Endodermal cell (in vitro differentiated cells): ENCODE results near the gene PPFIA4. TPM values are rescaled to one million over a fixed set of nuclear protein-coding genes. Genes with fewer than 3 reads are reported as not detected.

Experiments used
- DNase-seq: peaks from one replicate; pipeline ENCODE4 v3.0.0-alpha.2; 2017
- H3K27ac ChIP-seq: 2 replicates; pipeline ENCODE4 v1.5.1; 2013; ENCODE audit warnings: mild to moderate bottlenecking, low read depth, low read length, moderate library complexity
- H3K27me3 ChIP-seq: 2 replicates; pipeline ENCODE4 v1.6.1; 2013; ENCODE audit warnings: mild to moderate bottlenecking, low read length, moderate library complexity; ENCODE audit not compliant: insufficient read depth, control insufficient read depth, poor library complexity, severe bottlenecking
- H3K36me3 ChIP-seq: 2 replicates; pipeline ENCODE4 v1.7.0; 2013; ENCODE audit warnings: mild to moderate bottlenecking, low read length, moderate library complexity; ENCODE audit not compliant: control insufficient read depth, insufficient read depth
- H3K4me1 ChIP-seq: one replicate; pipeline ENCODE4 v1.7.0; 2013; ENCODE audit warnings: low read length; ENCODE audit not compliant: control insufficient read depth, insufficient read depth
- H3K4me3 ChIP-seq: 2 replicates; pipeline ENCODE4 v1.5.1; 2013; ENCODE audit warnings: mild to moderate bottlenecking, low read length, moderate library complexity
- H3K9ac ChIP-seq: 2 replicates; pipeline ENCODE4 v1.6.1; 2013; ENCODE audit warnings: mild to moderate bottlenecking, low read length, moderate library complexity; ENCODE audit not compliant: poor library complexity, severe bottlenecking; ENCODE audit errors: extremely low read depth
- H3K9me3 ChIP-seq: 2 replicates; pipeline ENCODE4 v1.6.1; 2013; ENCODE audit warnings: mild to moderate bottlenecking, low read length, moderate library complexity; ENCODE audit not compliant: control insufficient read depth
- H3K27ac Mint-ChIP-seq: 2 replicates; pipeline ENCODE4 v1.8.0; 2020; ENCODE audit warnings: mixed read lengths
- H3K27me3 Mint-ChIP-seq: 2 replicates; pipeline ENCODE4 v1.8.0; 2021; ENCODE audit warnings: mild to moderate bottlenecking, mixed read lengths; ENCODE audit not compliant: insufficient read depth
- H3K36me3 Mint-ChIP-seq: 2 replicates; pipeline ENCODE4 v1.8.0; 2020; ENCODE audit warnings: low read depth, mixed read lengths
- H3K4me1 Mint-ChIP-seq: 2 replicates; pipeline ENCODE4 v1.8.0; 2020; ENCODE audit warnings: mixed read lengths
- H3K4me3 Mint-ChIP-seq: 2 replicates; pipeline ENCODE4 v1.8.0; 2020; ENCODE audit warnings: mild to moderate bottlenecking, moderate library complexity, mixed read lengths
- H3K9me3 Mint-ChIP-seq: 2 replicates; pipeline ENCODE4 v1.8.0; 2020; ENCODE audit warnings: mild to moderate bottlenecking, mixed read lengths
- WGBS, 2 experiments: methylation state at CpG; one replicate each; pipeline versions ENCODE4 v1.1.5 to v1.1.7; 2013; ENCODE audit warnings: missing lambda C conversion rate in 2 of 2, mixed read lengths in 1 of 2; ENCODE audit not compliant: insufficient coverage in 1 of 2, insufficient read length in 1 of 2; 5-methylcytosine and 5-hydroxymethylcytosine counted together
- total RNA-seq, 2 donors: library from RNA; stranded (reverse); fragmentation: NEBNext Ultra II Directional in 1 of 2; extraction: Animal tissue kit (Norgen Biotek cat#: 25700) in 1 of 2; gene quantifications; 2 replicates in 1 of 2; 3 replicates in 1 of 2; pipeline ENCODE4 v1.2.1, GENCODE V29; 2021
- TF ChIP-seq, protein P1 (sequence below): fragments of 200-600 bp; sonication (generic); conservative IDR thresholded peaks from 2 replicates; pipeline ENCODE4 v1.5.0; 2021; ENCODE audit warnings: antibody characterized with exemption, mild to moderate bottlenecking

Gene PPFIA4
- total RNA-seq, 2 donors from 2014 or later, result 8.4 to 12.1 TPM

- no peaks in the 10 kb centered on the region for H3K36me3 Mint-ChIP-seq
- peaks cover 2% of the 10 kb centered on the region for H3K27me3 Mint-ChIP-seq
- Histone ChIP-seq H3K27me3 (no peaks in the 10 kb centered on the region), H3K4me3 (no peak overlapping the region), H3K36me3 (no peaks in the 10 kb centered on the region), H3K9me3 (no peaks in the 10 kb centered on the region), H3K9ac (no peak overlapping the region), H3K27ac (no peak overlapping the region), H3K4me1 (peaks cover 11% of the 10 kb centered on the region)
- WGBS, 2 experiments, result 50% methylated on average over 2 of the region's 2 CpGs; no CpG with 5 or more reads in 1 of the 2 experiments
- H3K9me3 Mint-ChIP-seq, result peaks cover 2% of the 10 kb centered on the region
- H3K4me3 Mint-ChIP-seq, result no peak overlapping the region
- no peak overlapping the region for H3K27ac Mint-ChIP-seq
- TF ChIP-seq, protein P1, sequence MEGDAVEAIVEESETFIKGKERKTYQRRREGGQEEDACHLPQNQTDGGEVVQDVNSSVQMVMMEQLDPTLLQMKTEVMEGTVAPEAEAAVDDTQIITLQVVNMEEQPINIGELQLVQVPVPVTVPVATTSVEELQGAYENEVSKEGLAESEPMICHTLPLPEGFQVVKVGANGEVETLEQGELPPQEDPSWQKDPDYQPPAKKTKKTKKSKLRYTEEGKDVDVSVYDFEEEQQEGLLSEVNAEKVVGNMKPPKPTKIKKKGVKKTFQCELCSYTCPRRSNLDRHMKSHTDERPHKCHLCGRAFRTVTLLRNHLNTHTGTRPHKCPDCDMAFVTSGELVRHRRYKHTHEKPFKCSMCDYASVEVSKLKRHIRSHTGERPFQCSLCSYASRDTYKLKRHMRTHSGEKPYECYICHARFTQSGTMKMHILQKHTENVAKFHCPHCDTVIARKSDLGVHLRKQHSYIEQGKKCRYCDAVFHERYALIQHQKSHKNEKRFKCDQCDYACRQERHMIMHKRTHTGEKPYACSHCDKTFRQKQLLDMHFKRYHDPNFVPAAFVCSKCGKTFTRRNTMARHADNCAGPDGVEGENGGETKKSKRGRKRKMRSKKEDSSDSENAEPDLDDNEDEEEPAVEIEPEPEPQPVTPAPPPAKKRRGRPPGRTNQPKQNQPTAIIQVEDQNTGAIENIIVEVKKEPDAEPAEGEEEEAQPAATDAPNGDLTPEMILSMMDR, result no peak
- DNase-seq, result peak; percentile 45
- H3K4me1 Mint-ChIP-seq, result peaks cover 20% of the 10 kb centered on the region
Measured at GRCh38 chr1:203036537-203036936, 10.2 kb downstream of the PPFIA4 start.

DNA sequence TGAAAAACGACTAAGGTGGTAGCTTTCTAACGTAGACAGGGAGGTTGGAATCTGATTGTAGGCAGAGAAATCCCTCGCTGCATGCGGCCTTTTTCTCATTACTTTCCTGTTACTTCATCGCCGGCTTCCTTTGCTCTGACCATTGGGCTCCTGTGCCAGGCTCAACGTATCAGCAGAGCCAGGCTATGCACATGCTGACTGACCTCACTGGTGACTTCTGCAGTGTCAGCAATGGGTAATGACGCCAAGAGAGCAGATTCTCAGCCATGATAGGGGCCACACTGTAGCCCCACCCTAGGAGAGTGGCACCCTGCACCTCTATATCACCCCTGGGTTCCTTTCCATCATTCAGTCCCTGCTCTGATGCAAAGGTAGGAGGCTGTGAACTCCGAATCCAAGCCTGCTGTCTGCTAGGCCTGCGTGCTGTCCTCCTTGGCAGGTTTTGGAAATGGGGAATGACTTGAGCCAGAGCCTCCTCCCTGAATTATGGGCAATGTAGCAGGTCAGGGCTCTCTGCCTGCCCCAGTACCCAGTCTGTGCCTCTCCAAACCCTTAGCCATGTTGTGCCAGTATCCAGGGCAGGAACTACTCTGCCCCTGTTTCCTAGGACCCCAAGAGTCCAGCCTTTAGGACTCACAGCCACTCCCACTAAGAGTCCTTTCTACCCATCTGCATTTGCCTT lies 11.4 kb downstream of the PPFIA4 start:
- peak; percentile 38 for DNase-seq
- Mint-ChIP-seq H3K9me3 (peaks cover 2% of the 10 kb centered on the region), H3K27ac (no peak overlapping the region), H3K4me1 (peaks cover 27% of the 10 kb centered on the region), H3K36me3 (no peaks in the 10 kb centered on the region), H3K27me3 (peaks cover 2% of the 10 kb centered on the region), H3K4me3 (no peak overlapping the region)
- H3K9me3 ChIP-seq, result no peaks in the 10 kb centered on the region
- 87 to 98% methylated on average over 8 to 10 of the region's 10 CpGs for WGBS, 2 experiments
- H3K27ac ChIP-seq, result no peak overlapping the region
- H3K4me3 ChIP-seq, result no peak overlapping the region
- peaks cover 14% of the 10 kb centered on the region for H3K4me1 ChIP-seq
- TF ChIP-seq, protein P1, result no peak
- H3K9ac ChIP-seq, result no peak overlapping the region
- no peaks in the 10 kb centered on the region for H3K27me3 ChIP-seq
- H3K36me3 ChIP-seq, result no peaks in the 10 kb centered on the region

DNA sequence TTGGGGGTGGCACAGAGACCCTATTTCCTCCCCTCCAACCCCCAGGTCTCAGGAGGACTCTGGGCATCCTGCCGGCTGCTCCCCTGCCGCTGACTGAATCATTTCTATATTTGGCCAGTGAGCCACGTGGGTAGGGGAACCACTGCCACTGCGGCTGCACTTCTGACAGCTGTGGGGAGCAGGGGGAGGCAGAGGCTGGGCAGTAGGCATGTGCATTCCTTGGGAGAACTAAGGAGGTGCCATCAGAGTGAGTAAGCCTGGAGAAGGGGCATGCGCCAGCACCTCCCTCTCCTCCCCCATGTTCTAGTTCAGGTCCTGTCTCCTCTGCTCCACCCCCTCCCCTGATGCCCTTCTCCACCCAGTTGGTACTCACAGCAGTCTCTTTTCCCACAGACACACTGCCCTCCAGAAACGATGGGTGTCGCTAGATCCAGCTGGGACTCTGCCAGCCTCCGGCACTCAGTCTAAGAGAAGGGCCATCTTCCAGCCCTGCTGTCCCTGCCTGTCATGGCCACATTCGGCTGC lies 12.0 kb downstream of the PPFIA4 start:
- Histone ChIP-seq H3K9me3 (no peaks in the 10 kb centered on the region), H3K9ac (no peak overlapping the region), H3K4me3 (no peak overlapping the region), H3K27me3 (no peaks in the 10 kb centered on the region), H3K27ac (no peak overlapping the region), H3K36me3 (no peaks in the 10 kb centered on the region), H3K4me1 (peaks cover 14% of the 10 kb centered on the region)
- Mint-ChIP-seq H3K27ac (no peak overlapping the region), H3K27me3 (peaks cover 2% of the 10 kb centered on the region), H3K9me3 (peaks cover 2% of the 10 kb centered on the region), H3K36me3 (no peaks in the 10 kb centered on the region), H3K4me1 (peaks cover 27% of the 10 kb centered on the region), H3K4me3 (no peak overlapping the region)
- DNase-seq, result peak; percentile 32
- TF ChIP-seq, protein P1, result no peak
- WGBS, 2 experiments, result 86 to 96% methylated on average over 4 to 9 of the region's 9 CpGs
